WTC11 (cell line): ENCODE data around the gene TCEANC2. TPM values are rescaled to one million over a fixed set of nuclear protein-coding genes. Genes with fewer than 3 reads are reported as not detected.

ENCODE experiments used
- ATAC-seq: fragments of 200-7000 bp; cut with Tn5 transposase; 2 replicates; pipeline ENCODE4 v1.10.0; 2021; ENCODE audit warnings: mild to moderate bottlenecking, moderate library complexity
- CTCF ChIA-PET: fragments of 300-600 bp; sonication (Branson Sonifier 250); formaldehyde crosslinking; loops from one replicate; lab custom pipeline; 2021; ENCODE audit warnings: antibody characterized with exemption; lab: Charles Lee
- POLR2A ChIA-PET: fragments of 350-600 bp; sonication (Branson Sonifier 250); formaldehyde crosslinking; loops from one replicate; lab custom pipeline; 2021; ENCODE audit warnings: antibody characterized with exemption; lab: Charles Lee
- DNase-seq: peaks from one replicate; pipeline ENCODE4 v3.0.0; 2021; ENCODE audit warnings: low spot score
- H3K27ac Mint-ChIP-seq: 2 replicates; pipeline ENCODE4 v1.8.0; 2021; ENCODE audit warnings: mixed read lengths
- H3K27me3 Mint-ChIP-seq: 2 replicates; pipeline ENCODE4 v1.8.0; 2021; ENCODE audit warnings: low read depth, mild to moderate bottlenecking, moderate library complexity, mixed read lengths
- H3K36me3 Mint-ChIP-seq: 2 replicates; pipeline ENCODE4 v1.8.0; 2021; ENCODE audit warnings: mixed read lengths
- H3K4me1 Mint-ChIP-seq: 2 replicates; pipeline ENCODE4 v1.8.0; 2022; ENCODE audit warnings: mixed read lengths
- H3K4me3 Mint-ChIP-seq: 2 replicates; pipeline ENCODE4 v1.8.0; 2021; ENCODE audit warnings: mild to moderate bottlenecking, moderate library complexity, mixed read lengths
- H3K9me3 Mint-ChIP-seq: 2 replicates; pipeline ENCODE4 v1.8.0; 2021; ENCODE audit warnings: mixed read lengths
- ELF4 ChIP-seq: sonication (generic); formaldehyde crosslinking; IDR thresholded peaks from 2 replicates; pipeline ENCODE4 v1.8.1; 2022; ENCODE audit warnings: low read depth, mild to moderate bottlenecking, moderate library complexity, missing genetic modification reagents
- FOXK1 ChIP-seq: sonication (generic); formaldehyde crosslinking; IDR thresholded peaks from 2 replicates; pipeline ENCODE4 v1.8.0; 2022; ENCODE audit warnings: mild to moderate bottlenecking, moderate library complexity, missing genetic modification reagents
- JUN ChIP-seq: sonication (generic); formaldehyde crosslinking; IDR thresholded peaks from 2 replicates; pipeline ENCODE4 v1.8.0; 2023; ENCODE audit warnings: mild to moderate bottlenecking, missing genetic modification reagents
- NR1H2 ChIP-seq: sonication (generic); formaldehyde crosslinking; IDR thresholded peaks from 2 replicates; pipeline ENCODE4 v1.9.0; 2021; ENCODE audit warnings: mild to moderate bottlenecking, moderate library complexity, missing genetic modification reagents
- SMAD3 ChIP-seq: sonication (generic); formaldehyde crosslinking; IDR thresholded peaks from 2 replicates; pipeline ENCODE4 v1.8.0; 2022; ENCODE audit warnings: missing genetic modification reagents, mild to moderate bottlenecking, borderline replicate concordance
- TP53 ChIP-seq: sonication (generic); formaldehyde crosslinking; IDR thresholded peaks from 2 replicates; pipeline ENCODE4 v1.8.1; 2023; ENCODE audit warnings: mild to moderate bottlenecking, missing genetic modification reagents
- ZNF232 ChIP-seq: sonication (generic); formaldehyde crosslinking; IDR thresholded peaks from 2 replicates; pipeline ENCODE4 v1.8.0; 2022; ENCODE audit warnings: mild to moderate bottlenecking, missing genetic modification reagents
- ZNF423 ChIP-seq: fragments of 250-450 bp; sonication (Bioruptor Pico); IDR thresholded peaks from 2 replicates; pipeline ENCODE4 v2.1.2; 2022; ENCODE audit warnings: mild to moderate bottlenecking, moderate library complexity
- total RNA-seq: library from RNA; stranded (reverse); gene quantifications from 3 replicates; pipeline ENCODE4 v1.2.3, GENCODE V29; 2021
- TF ChIP-seq, protein P1 (sequence below): sonication (generic); formaldehyde crosslinking; conservative IDR thresholded peaks from 2 replicates; pipeline ENCODE4 v1.8.1; 2023; ENCODE audit warnings: mild to moderate bottlenecking, low read depth, missing genetic modification reagents, moderate library complexity
- TF ChIP-seq, protein P2 (sequence below): sonication (generic); formaldehyde crosslinking; IDR thresholded peaks from 2 replicates; pipeline ENCODE4 v1.8.1; 2023; ENCODE audit warnings: mild to moderate bottlenecking, missing genetic modification reagents, moderate library complexity
- TF ChIP-seq, protein P3 (sequence below): sonication (generic); formaldehyde crosslinking; IDR thresholded peaks from 2 replicates; pipeline ENCODE4 v1.8.0; 2023; ENCODE audit warnings: missing genetic modification reagents
- TF ChIP-seq, protein P4 (sequence below): fragments of 250-450 bp; sonication (Bioruptor Pico); IDR thresholded peaks from 2 replicates; pipeline ENCODE4 v1.9.0; 2021; ENCODE audit warnings: mild to moderate bottlenecking, borderline replicate concordance
- TF ChIP-seq, protein P5 (sequence below): sonication (generic); formaldehyde crosslinking; IDR thresholded peaks from 2 replicates; pipeline ENCODE4 v1.8.0; 2023; ENCODE audit warnings: missing genetic modification reagents, mild to moderate bottlenecking, borderline replicate concordance
- TF ChIP-seq, protein P6 (sequence below): sonication (generic); formaldehyde crosslinking; IDR thresholded peaks from 2 replicates; pipeline ENCODE4 v1.8.1; 2022; ENCODE audit warnings: mild to moderate bottlenecking, missing genetic modification reagents, moderate library complexity, borderline replicate concordance
- TF ChIP-seq, protein P7 (sequence below): sonication (generic); formaldehyde crosslinking; IDR thresholded peaks from 2 replicates; pipeline ENCODE4 v1.8.1; 2023; ENCODE audit warnings: mild to moderate bottlenecking, missing genetic modification reagents

The TCEANC2 gene
- total RNA-seq, 1 experiment from 2014 or later: 6.3 TPM

DNA sequence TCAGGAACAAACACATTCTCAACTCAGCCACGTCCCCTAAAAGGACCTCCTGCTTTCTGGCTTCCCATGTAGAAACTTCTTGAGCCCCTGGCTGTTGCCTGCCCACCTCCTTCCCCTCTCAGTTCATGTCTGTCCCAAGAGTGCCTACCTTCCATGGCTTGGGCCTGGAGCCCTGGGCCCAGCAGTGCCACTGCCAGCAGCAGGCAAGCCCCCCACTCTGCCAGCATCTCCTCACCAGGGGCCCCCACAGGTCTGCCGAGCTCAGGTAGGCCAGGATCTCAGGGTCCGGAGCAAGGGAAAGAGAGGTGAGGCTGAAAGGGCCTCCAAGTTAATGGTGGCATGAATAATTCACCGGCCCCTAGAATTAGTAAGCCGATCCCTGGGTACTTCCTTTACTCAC is 99.3 kb downstream of the TCEANC2 start, which contains the start of gene CDCP2:
TSS of gene CDCP2 (minus strand) at position 305 of the 400 bp plus-strand sequence. CDS start at position 227, 78 bp downstream.
- H3K4me3 Mint-ChIP-seq: no peak within 1 kb of the TSS
- ATAC-seq (no peak), DNase-seq (no peak)
- H3K27ac Mint-ChIP-seq: 0 out of 2 replicates have a peak within 1 kb of the TSS, but pooled peaks have one; percentile 48
- H3K4me1 Mint-ChIP-seq: peaks cover 13% of the 10 kb centered on the region
- no peaks in the 10 kb centered on the region for H3K36me3 Mint-ChIP-seq
- ChIA-PET POLR2A (interaction anchor here (1.0 kb wide), 1 partner anchor 12 kb away, joined by 3 read pairs; no protein-coding TSS in a partner anchor), CTCF (interaction anchor here (1.1 to 1.5 kb wide), 2 partner anchors 32 to 161 kb away, joined by 3 to 7 read pairs; no protein-coding TSS in a partner anchor)
- no peaks in the 10 kb centered on the region for H3K27me3 Mint-ChIP-seq
- no peak for TF ChIP-seq ZNF423 (CRISPR knock-in tag)
- TF ChIP-seq, protein P1, sequence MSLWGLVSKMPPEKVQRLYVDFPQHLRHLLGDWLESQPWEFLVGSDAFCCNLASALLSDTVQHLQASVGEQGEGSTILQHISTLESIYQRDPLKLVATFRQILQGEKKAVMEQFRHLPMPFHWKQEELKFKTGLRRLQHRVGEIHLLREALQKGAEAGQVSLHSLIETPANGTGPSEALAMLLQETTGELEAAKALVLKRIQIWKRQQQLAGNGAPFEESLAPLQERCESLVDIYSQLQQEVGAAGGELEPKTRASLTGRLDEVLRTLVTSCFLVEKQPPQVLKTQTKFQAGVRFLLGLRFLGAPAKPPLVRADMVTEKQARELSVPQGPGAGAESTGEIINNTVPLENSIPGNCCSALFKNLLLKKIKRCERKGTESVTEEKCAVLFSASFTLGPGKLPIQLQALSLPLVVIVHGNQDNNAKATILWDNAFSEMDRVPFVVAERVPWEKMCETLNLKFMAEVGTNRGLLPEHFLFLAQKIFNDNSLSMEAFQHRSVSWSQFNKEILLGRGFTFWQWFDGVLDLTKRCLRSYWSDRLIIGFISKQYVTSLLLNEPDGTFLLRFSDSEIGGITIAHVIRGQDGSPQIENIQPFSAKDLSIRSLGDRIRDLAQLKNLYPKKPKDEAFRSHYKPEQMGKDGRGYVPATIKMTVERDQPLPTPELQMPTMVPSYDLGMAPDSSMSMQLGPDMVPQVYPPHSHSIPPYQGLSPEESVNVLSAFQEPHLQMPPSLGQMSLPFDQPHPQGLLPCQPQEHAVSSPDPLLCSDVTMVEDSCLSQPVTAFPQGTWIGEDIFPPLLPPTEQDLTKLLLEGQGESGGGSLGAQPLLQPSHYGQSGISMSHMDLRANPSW (CRISPR knock-in tag): no peak
- TF ChIP-seq TP53 (CRISPR knock-in tag): no peak
- TF ChIP-seq NR1H2 (CRISPR knock-in tag): no peak
- no peak for TF ChIP-seq ELF4 (CRISPR knock-in tag)
- no peak for TF ChIP-seq JUN (CRISPR knock-in tag)
- no peak for TF ChIP-seq FOXK1 (CRISPR knock-in tag)
- TF ChIP-seq, protein P2, sequence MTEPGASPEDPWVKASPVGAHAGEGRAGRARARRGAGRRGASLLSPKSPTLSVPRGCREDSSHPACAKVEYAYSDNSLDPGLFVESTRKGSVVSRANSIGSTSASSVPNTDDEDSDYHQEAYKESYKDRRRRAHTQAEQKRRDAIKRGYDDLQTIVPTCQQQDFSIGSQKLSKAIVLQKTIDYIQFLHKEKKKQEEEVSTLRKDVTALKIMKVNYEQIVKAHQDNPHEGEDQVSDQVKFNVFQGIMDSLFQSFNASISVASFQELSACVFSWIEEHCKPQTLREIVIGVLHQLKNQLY (CRISPR knock-in tag): no peak
- no peak for TF ChIP-seq ZNF232 (CRISPR knock-in tag)
- TF ChIP-seq, protein P3, sequence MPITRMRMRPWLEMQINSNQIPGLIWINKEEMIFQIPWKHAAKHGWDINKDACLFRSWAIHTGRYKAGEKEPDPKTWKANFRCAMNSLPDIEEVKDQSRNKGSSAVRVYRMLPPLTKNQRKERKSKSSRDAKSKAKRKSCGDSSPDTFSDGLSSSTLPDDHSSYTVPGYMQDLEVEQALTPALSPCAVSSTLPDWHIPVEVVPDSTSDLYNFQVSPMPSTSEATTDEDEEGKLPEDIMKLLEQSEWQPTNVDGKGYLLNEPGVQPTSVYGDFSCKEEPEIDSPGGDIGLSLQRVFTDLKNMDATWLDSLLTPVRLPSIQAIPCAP: no peak
- TF ChIP-seq, protein P4, sequence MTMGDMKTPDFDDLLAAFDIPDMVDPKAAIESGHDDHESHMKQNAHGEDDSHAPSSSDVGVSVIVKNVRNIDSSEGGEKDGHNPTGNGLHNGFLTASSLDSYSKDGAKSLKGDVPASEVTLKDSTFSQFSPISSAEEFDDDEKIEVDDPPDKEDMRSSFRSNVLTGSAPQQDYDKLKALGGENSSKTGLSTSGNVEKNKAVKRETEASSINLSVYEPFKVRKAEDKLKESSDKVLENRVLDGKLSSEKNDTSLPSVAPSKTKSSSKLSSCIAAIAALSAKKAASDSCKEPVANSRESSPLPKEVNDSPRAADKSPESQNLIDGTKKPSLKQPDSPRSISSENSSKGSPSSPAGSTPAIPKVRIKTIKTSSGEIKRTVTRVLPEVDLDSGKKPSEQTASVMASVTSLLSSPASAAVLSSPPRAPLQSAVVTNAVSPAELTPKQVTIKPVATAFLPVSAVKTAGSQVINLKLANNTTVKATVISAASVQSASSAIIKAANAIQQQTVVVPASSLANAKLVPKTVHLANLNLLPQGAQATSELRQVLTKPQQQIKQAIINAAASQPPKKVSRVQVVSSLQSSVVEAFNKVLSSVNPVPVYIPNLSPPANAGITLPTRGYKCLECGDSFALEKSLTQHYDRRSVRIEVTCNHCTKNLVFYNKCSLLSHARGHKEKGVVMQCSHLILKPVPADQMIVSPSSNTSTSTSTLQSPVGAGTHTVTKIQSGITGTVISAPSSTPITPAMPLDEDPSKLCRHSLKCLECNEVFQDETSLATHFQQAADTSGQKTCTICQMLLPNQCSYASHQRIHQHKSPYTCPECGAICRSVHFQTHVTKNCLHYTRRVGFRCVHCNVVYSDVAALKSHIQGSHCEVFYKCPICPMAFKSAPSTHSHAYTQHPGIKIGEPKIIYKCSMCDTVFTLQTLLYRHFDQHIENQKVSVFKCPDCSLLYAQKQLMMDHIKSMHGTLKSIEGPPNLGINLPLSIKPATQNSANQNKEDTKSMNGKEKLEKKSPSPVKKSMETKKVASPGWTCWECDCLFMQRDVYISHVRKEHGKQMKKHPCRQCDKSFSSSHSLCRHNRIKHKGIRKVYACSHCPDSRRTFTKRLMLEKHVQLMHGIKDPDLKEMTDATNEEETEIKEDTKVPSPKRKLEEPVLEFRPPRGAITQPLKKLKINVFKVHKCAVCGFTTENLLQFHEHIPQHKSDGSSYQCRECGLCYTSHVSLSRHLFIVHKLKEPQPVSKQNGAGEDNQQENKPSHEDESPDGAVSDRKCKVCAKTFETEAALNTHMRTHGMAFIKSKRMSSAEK (CRISPR knock-in tag): no peak
- TF ChIP-seq, protein P5, sequence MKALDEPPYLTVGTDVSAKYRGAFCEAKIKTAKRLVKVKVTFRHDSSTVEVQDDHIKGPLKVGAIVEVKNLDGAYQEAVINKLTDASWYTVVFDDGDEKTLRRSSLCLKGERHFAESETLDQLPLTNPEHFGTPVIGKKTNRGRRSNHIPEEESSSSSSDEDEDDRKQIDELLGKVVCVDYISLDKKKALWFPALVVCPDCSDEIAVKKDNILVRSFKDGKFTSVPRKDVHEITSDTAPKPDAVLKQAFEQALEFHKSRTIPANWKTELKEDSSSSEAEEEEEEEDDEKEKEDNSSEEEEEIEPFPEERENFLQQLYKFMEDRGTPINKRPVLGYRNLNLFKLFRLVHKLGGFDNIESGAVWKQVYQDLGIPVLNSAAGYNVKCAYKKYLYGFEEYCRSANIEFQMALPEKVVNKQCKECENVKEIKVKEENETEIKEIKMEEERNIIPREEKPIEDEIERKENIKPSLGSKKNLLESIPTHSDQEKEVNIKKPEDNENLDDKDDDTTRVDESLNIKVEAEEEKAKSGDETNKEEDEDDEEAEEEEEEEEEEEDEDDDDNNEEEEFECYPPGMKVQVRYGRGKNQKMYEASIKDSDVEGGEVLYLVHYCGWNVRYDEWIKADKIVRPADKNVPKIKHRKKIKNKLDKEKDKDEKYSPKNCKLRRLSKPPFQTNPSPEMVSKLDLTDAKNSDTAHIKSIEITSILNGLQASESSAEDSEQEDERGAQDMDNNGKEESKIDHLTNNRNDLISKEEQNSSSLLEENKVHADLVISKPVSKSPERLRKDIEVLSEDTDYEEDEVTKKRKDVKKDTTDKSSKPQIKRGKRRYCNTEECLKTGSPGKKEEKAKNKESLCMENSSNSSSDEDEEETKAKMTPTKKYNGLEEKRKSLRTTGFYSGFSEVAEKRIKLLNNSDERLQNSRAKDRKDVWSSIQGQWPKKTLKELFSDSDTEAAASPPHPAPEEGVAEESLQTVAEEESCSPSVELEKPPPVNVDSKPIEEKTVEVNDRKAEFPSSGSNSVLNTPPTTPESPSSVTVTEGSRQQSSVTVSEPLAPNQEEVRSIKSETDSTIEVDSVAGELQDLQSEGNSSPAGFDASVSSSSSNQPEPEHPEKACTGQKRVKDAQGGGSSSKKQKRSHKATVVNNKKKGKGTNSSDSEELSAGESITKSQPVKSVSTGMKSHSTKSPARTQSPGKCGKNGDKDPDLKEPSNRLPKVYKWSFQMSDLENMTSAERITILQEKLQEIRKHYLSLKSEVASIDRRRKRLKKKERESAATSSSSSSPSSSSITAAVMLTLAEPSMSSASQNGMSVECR (CRISPR knock-in tag): no peak
- no peak for TF ChIP-seq SMAD3 (CRISPR knock-in tag)
- TF ChIP-seq, protein P6, sequence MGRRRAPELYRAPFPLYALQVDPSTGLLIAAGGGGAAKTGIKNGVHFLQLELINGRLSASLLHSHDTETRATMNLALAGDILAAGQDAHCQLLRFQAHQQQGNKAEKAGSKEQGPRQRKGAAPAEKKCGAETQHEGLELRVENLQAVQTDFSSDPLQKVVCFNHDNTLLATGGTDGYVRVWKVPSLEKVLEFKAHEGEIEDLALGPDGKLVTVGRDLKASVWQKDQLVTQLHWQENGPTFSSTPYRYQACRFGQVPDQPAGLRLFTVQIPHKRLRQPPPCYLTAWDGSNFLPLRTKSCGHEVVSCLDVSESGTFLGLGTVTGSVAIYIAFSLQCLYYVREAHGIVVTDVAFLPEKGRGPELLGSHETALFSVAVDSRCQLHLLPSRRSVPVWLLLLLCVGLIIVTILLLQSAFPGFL: no peak
- TF ChIP-seq, protein P7, sequence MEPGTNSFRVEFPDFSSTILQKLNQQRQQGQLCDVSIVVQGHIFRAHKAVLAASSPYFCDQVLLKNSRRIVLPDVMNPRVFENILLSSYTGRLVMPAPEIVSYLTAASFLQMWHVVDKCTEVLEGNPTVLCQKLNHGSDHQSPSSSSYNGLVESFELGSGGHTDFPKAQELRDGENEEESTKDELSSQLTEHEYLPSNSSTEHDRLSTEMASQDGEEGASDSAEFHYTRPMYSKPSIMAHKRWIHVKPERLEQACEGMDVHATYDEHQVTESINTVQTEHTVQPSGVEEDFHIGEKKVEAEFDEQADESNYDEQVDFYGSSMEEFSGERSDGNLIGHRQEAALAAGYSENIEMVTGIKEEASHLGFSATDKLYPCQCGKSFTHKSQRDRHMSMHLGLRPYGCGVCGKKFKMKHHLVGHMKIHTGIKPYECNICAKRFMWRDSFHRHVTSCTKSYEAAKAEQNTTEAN: no peak
- H3K9me3 Mint-ChIP-seq: no peaks in the 10 kb centered on the region
